DMS 273 treated with DMSO at 0.1 percent for 48 hours (cell line): ENCODE data around the gene SPATA13.

Source experiments
- DNase-seq: peaks from one replicate; lab custom pipeline; 2025; lab: John Stamatoyannopoulos, UW

SPATA13 gene

DNA sequence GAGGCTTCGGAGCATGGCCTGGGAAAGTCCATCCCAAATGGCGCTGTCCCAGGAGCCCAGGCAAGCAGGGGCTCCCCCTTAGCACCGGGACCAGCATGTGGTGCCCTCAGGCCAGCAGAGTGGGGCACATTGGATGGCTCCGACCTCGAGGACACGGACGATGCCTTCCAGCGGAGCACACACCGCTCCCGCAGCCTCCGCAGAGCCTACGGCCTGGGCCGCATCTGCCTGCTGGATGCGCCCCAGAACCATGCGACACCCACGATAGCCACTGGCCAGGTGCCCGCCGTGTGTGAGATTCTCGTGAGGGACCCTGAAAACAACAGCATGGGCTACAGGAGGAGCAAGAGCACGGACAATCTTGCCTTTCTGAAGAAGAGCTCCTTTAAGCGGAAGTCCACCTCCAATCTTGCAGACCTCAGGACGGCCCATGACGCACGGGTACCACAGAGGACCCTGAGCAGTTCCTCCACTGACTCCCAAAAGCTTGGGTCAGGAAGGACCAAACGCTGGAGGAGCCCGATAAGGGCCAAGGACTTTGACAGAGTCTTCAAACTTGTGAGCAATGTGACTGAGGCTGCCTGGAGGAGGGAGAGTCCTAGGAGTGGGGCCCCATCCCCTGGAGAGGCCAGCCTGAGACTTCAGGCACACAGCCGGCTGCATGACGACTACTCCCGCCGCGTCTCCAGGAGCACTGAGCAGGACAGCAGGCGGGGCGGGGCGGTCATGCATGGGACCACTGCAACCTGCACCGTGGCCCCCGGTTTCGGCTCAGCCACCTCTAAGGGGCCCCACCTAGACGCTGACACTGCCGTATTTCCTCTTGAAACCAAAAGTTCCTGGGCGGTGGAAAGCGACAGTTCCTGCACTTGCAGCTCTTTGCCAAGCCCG lies 63.1 kb downstream of the SPATA13 start:
- DNase-seq = no peak

DNA sequence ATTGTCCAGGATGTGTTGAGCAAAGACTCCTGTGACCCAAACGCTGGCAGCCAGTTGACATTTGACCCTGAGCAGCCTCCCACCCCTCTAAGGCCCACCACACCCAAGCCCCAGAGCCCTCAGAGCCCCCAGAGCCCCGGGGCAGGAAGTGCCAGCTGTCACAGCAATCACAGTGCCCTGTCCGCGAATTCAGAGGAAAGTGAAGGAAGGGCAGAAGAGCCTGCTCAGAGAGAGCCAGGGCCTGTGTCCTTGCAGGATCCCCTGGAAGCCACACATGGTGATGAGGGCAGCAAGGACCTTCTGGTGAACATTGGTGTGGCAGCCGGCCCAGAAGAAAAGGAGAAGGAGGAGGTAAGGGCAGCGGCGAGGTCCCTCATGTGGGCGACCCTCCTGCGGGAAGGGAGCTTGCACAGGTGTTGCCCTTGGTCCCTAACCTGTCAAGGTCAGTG lies 63.7 kb downstream of the SPATA13 start:
- DNase-seq = no peak

GRCh38 chr13:24225062-24225461 lies 64.5 kb downstream of the SPATA13 start:
- DNase-seq = no peak

DNA sequence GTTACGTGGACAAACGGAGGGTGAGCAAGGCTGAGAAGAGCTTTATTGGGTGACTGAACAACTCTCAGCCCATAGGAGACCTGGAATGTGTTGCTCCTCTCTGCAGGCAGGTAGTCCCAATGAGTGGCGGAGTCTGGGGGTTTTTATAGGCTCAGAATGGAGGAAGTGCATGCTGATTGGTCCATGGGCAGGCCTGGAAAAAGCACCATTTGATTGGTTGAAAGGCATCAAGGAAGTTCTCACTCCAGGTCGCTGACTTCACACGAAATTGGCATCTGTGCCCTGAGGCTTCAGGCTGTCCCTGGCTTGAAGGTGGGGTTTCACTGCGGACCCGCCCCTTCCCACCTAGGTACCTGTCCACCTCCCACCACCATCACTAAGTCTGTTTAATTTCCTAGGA lies 65.4 kb downstream of the SPATA13 start:
- DNase-seq = no peak

GRCh38 chr13:24226762-24227161 lies 66.2 kb downstream of the SPATA13 start:
- DNase-seq = no peak

- no peak for DNase-seq
Measured at GRCh38 chr13:24228852-24229458, 68.4 kb downstream of the SPATA13 start.

DNA sequence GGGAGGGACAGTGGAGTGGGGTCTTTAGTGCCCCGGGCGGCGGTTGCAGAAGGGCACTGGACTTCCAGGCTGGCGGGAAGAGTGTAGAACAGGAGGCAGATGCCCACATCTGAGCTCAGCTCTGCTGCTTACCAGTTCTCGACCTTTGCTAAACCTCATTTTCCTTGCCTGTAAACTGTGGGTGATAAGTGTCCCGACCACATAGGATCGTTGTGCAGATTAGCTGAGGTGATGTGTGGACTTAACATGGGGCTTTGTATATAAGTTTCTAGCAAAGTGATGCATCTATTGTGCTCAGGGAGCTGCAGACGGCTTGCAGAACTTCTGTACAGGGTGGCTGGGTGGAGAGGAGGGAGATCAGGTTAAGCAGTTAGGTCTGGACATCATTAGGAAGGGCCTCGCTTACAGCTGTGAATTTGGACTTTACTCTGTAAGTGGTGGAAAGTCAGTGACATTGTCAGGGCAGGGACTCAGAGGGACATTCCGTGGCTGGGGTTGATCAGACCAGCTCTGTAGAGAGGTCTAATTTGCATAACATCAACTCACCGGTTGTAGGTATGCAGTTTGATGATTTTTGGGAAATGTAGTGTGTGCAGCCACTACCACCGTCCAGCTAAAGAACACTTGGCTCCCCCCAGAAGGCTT lies 70.0 kb downstream of the SPATA13 start:
- DNase-seq = no peak

GRCh38 chr13:24231377-24231776 lies 70.9 kb downstream of the SPATA13 start:
- DNase-seq = no peak

- no peak for DNase-seq
Measured at GRCh38 chr13:24232037-24232436, 71.5 kb downstream of the SPATA13 start.

DNA sequence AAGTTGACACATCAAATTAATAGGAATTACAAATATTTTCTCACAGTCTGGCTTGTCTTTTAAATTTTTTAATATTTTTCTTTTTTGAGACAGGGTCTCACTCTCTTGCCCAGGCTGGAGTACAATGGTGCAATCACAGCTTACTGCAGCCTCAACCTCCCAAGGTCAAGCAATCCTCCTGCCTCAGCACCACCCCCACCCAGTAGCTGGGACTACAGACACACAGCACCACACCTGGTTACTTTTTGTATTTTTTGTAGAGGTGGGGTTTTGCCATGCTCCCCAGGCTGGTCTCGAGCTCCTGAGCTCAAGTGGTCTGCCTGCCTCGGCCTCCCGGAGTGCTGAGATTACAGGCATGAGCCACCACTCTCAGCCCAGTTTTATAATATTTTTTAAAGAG lies 72.0 kb downstream of the SPATA13 start:
- no peak for DNase-seq

DNA sequence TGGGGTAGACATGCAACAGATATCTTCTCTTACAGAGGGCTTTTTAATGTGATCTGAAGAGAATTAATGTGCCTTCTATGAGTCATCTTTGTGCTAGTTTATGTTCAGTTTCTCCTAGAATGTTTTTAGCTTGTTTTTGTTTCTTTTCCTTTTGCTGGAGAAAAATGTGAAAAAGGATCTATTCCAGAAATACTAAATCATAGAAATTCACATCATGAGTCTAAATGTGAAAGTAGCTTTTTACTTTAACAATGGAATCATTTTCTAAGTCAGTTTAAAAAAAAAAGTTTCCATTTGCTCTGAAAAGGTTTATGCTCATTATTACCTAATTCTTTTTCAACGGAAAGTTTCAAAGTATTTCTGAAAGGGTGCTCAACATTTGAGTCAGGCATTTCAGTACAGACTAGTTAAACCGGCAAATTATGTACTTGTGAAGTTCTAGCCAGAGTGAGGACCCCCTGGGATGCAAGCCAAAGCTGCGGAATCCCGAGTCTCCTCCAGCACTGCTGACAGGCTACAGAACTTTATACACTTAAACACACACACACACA lies 72.9 kb downstream of the SPATA13 start:
- no peak for DNase-seq

DNA sequence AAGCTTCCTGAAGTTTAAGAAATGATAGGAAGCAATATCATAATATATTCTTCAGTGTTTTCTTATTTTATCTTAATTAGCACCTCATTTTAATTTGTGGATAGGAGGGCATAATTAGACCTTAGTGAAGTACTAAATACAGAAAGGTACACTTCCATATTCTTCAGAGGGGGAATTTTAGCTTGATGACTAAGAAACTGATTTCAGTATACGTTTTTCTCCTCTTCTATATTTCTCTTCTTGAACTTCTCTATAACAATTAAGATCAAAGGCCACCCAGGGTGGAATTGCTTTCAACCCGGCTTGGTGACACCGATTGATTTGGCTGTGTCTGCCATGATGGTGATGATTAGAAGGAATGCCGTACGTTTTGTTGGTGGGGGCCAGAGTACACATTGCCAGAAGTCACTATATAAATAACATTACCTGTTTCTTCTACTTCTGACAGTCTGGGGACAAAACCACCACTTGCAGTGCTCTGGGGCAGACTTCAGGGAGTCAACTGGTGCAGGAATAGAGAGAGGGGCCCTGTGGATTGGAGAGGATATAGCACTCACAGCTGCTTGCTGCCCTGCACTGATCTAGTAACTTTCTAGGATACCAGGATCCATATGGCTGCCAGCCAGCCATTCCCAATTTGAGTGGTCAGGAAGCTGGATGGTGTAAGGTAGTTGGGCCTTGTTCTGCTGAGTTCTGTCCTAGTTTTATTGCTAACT lies 73.8 kb downstream of the SPATA13 start:
- no peak for DNase-seq

GRCh38 chr13:24237356-24237755 lies 76.8 kb downstream of the SPATA13 start:
- no peak for DNase-seq

DNA sequence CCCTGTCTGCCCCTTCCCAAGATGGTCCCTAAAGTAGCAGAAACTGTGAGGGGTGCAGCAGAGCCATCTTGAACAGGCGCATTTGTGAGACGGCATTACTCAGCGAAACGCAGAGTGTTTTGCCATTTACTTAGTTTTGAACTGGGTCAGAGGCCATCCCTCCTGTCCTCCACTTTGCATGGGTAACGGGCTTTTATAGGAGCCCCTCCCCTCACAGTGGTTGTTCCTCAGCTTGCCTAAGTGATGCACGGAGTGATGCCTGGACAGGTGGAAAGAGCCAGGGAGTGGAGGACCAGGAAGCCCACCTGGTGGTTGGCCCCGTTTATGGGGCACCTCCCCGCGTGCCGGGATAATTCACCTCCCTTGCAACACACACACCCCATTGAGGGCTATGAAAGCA lies 80.8 kb downstream of the SPATA13 start:
- DNase-seq = no peak

DNA sequence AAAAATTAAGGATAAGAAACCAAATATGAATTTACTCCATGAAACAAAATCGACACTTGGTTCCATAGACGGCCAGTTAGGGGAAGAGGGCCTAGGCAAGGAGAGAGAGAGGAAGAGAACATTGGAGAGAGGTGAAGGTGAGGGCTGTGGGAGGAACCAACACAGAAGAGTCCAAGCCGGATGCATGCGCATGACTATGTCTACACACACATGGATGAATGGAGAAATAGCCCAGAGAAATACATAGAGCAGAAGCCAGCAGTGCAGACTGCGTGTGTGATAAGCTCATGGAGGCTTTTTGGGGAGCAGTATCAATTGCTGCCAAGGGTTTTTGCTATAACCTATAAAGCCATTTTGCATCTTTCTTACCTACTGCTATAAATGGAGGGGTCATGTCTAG lies 81.6 kb downstream of the SPATA13 start:
- no peak for DNase-seq

DNA sequence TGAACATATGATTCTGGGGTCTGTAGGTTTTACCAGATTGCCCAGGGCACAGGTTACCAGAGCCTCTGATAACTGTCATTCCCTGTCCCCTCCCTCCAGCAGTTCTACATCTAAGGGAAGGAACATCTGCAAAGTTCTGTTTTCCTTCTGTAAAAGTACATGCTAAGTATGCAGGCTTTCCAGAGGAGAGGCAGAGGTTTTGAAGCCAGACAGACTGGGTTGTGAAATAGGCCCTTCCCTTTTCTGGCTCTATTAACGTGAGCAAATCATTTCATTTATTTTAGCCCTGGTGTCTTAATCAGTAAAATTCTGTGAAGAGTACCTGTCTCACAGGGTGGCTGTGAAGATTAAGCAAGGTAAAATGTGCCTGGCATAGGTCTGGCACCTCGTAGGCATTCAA lies 82.8 kb downstream of the SPATA13 start:
- DNase-seq = no peak

DNA sequence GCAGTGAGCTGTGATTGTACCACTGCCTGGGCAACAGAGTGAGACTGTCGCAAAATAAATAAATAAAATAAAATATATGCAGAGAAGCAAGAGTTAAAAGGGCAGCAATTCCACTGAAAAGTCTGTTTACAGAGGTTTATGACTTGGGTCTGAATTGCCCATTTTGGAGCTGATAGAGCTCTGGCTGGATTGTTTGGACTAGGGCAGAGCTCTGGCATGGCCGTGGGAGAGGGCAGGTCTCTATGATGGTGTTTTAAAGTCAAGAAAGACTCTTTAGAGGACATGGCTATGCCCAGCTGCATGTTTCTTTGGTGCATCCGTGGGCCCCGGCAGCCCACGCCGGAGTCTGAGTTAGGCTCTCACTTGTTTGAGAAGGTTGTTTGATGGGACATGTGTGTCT lies 84.3 kb downstream of the SPATA13 start:
- no peak for DNase-seq

DNA sequence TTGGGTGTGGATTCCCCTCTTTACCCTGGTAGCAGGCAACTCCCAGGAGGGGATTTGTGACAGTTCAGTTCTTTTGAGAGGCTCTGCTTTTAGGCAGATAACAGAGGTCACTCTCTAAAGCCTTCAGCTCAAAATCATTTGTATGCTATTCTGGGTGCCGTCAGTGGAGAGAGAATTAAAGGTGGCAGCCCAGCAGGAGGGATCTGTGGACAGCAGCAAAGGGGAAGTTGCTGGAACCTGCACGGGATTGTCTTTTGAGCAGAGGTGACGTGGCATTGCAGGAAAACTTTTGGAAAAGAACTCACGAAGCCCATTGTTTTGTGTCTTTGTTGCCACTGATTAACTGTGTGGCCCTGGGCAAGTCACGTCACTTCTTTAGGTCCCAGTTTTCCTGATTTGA lies 86.5 kb downstream of the SPATA13 start:
- no peak for DNase-seq

DNA sequence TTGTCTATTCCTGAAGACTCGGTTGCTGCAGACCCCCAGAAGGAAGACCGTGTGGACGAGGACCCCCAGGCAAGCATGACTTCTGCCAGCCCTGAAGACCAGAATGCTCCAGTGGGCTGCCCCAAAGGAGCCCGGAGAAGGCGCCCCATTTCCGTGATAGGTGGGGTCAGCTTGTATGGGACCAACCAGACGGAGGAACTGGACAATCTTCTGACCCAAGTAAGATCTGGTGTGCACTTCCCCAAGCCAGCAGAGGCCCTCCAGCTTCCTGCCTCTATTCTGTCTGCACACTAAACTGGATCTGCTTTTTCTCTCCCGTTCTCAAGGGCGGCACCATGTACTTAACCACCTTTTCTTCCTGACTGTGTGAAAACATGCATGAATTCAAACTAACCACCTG lies 89.1 kb downstream of the SPATA13 start:
- DNase-seq = no peak

DNA sequence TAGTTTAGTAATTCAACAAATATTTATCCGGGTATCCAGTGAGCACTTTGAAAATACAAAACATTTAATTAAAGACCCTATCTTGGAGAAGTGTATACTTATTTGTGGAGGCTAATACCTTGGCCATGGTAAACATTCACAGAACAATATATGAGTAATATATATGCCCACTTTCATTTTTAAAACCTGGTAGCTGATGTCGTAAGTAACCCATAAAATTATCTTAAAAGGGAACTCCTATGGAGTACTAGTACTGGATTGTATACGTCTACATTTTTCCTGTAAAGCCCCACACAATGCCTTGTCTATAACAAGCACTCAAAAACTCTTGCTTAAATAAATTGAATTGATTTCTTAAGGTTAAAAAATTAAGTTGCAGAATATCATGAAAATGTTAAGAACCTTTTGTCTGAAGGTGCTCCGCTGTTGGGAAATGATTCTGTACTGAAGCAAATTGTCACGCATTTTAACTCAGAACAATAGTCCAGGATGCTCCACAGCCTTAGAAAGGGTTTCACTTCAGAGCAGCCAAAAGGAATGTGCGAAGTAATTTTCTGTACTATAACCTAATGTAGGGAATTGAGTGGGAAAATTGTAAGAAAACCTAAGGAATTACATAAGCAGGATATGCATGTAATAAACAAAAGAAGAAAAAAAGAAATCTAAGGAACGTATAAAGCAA lies 90.0 kb downstream of the SPATA13 start:
- no peak for DNase-seq

- DNase-seq = no peak
Measured at GRCh38 chr13:24251525-24251924, 91.0 kb downstream of the SPATA13 start.

GRCh38 chr13:24252136-24252535 lies 91.6 kb downstream of the SPATA13 start:
- no peak for DNase-seq
